Activated gamma-delta T cell treated with Interleukin-2 at 50 U/mL for 16 hours (primary cell): Measurements from ENCODE around the gene TBX15.

ENCODE experiments used
- DNase-seq: peaks from one replicate; pipeline ENCODE4 v3.0.0-alpha.2; 2020

Gene TBX15

DNA sequence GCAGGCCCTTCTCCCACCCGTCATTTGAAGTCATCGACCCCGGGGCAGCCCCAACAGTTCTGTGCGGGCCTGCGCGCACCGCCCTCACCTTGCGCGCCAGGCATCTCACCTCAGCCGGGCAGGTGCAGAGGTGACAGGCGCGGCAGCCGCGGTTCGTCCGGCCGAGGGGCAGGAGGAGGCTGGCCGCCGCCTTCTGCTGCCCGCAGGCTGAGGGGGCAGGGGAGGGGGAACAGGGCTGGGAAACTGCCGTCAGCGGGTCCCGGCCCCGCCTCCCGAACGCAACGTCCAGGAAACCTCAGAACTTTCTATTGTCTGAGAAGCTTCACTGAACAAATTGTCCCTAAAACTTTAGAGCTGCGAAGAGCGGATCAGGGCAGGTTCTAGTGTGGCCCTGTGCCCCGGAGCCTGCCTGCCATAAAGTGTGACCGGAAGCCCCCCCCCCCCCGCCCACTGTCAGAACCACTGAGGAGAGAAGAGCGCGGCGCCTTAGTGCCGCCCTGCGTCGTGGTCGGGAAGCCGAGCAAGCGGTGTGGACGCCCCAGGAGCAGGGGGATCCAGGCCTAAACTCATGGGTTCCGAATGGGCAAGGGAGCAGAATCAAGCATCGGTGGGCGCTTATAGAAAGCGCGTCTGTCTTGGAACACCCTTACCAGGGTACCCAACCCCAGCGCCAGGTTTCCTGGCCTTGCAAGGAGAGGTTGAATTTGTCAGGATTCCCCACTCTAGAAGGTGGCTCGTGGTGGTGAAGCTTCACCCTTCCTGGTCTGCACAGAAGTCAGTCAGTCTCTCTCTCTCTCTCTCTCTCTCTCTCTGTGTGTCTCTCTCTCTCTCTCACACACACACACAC lies 13.3 kb upstream of the TBX15 start:
- DNase-seq: no peak

DNA sequence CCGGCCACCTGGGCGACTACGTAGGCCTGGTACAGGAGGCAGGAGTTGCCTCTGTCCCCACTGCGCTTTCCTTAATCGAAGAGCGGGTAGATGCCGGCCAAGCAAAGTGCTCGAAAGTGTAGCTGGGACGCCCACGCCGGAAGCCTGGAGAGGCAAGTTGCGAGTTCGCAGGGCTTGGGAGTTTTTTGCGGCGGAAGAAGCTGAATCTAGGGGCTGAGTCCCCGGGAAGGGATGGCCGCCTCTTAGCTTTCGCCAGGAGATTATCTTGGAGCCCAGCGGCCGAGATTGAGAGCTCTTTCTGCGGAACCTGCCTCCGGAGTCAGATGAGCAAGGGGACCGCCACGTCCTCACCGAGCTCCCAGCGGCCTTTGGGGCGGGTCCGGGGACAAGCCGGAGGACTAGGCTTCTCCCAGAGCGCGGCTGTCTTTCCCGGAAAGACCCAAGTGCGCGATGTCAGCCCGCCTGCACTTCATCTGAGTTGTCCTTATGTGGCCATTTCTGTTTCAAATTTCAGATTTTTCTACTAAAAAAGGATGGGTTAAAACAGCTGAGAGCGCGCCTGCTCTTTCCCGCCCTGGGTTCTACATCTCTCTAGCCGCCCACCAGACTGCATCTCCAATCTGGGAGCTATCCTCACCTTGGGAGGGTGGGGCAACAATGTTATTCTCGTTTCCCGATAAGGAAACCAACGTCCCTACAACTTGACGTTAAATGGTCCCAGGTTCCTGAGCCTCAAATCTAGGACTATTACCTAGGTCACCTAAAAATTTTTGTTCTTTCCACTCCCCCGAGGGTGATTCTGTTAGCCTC lies 12.4 kb upstream of the TBX15 start:
- DNase-seq: no peak

DNA sequence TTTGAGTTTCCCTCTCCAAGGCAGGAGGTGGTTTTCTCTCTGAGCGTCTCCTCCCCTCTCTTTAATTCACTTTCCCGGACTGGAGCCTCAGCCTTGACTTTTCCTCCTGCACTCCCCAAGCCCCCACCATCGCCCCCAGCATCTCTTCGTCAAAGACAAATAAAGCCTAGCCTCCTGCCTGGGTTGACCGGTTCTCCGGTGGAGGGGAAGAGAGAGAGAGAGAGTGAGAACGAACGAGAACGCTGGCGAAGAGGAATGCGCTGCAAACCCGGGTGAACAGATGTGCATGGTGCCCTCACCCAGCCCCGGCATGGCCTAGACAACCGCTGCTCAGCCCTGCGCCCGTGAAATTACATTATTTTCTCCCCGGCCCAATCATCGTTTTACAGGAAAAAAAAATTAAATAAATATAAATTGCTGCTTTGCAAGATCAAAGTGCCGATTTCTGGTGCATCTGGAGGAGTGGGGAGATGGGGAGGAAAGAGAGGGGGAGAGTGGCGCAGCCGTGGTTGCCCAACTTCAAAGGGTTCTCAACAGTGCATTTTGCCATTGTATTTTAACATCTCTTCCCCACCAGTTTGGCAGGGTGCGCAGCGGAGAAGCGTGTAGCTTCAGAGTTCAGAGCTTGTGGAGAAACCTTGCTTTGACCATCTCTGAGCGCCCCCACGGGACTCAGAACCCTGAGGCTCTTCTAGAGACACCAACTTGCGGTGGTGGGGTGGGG lies 11.4 kb upstream of the TBX15 start:
- DNase-seq: no peak

DNA sequence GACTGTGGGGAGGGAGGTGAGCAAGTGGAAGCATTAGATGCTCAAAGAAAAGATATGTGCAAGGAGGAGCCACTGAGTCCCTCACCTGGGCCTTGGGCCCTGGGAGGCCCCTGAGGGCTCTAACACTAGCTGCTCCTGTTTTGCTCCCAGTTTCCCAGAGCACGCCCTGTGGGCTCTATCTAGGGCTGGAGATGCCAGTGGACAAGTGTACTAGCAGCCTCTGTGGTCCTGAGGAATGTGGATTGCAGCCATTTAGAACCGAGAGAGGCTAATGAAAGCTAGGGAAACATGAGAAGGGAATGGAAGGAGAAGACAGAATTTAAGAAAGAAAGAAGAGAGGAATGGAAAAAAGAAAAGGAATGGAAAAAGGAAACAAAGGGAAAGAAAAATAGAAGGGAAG lies 10.0 kb upstream of the TBX15 start:
- no peak for DNase-seq

DNA sequence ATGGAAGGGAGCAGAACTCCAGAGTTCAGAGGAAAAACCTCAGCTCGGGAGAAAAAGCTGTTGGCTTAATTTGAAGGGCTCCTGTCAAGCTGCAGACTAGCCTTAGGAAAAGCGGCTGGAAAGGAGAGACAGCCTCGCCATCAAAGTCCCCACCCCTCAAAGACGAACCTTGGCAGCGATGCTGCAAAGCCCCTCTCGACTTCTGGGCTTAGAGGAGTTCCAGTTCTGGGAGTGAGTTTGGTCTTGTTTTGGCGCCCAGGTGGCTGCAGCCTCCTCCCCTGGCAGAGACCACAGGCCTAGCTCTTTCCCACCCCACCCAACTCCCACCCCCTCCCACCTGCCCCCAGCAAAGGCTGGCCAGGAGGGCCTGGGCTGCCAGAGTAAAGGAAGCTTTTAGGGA lies 9.1 kb upstream of the TBX15 start:
- DNase-seq: no peak

DNA sequence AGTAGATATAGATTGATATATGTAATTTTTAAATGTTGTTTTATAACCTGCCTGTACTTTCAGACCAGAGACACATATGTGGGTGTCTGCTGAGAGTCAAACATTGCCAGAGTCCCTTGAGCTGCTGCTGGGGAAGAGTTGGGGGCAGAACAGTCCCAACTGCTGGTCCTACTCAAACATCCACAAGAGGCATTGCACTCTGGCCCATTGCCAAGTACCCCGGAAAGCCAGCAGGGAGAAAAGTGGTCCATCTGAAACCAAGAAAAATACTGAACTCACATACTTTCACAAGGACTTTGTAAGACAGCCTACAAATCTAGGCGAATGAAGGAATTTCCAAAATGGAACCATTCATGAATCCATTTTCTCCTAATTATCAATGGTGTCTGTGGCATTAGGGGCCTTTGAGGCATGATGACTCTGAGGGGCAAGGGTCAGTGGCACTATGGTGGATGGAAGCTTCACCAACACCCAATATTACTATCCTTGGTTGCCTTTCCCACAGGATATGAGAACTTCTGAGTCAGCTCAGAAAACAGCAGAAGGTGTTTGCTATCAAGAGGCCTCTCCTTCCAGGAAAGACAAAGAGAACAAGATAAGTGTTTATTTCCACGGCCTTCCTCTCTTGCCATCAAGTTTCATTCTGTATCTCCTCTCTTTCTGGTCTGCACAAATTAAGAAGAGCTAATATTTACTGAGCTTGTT lies 7.3 kb upstream of the TBX15 start:
- no peak for DNase-seq

DNA sequence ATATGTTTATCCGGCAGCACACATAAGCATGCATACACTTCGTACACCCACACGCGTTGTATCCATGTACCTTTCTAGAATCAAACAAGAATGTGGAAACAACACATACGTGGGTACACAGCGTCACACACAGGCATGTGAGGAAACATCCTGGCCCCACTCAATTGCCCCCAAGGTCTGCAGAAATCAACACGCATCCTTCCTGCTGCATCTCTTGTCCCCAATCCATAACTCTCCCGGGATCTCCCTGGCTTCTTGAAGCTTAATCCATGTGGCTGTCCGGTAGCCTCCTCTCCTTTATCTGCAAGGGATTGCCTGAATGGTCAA lies 5.5 kb upstream of the TBX15 start:
- DNase-seq: no peak

DNA sequence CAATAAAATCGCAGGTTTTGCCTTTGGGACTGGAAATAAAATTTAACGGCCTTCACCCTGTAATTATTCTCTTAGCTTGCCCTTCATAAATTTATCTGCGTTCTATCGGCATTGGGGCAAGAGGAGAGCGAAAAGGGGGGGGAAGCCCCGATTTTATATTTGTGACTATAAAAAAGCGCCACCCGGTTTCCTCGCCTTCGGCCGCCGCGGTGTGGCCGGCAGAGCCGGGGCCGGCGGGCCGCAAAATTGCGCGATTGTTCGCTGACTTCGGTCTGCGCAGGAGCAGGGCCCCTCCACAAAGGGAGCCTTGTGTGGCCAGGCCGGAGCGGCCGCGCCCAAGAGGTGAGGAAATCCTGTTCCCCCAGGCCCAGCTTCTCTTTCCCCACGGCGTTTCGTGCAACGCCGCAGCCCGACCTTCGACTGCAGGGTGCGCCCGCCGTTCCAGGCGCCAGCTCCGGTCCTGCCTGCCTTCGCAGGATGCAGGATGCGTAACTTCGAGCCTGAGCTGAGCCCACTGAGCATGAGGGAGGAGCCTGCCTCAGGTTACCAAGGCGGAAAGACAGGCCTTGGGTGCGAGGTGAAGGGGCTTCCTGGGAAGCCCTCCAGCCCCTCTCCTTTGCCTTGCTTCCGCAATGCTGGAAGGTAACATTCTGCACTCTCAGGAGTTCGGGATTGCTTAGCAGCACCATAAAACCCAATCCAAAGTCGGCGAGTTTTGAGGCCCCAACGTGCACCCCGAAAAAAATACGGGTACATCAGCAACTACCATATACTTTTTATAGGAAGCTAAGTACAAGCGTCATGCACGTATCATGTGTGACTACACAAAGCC lies 4.9 kb upstream of the TBX15 start:
- no peak for DNase-seq

DNA sequence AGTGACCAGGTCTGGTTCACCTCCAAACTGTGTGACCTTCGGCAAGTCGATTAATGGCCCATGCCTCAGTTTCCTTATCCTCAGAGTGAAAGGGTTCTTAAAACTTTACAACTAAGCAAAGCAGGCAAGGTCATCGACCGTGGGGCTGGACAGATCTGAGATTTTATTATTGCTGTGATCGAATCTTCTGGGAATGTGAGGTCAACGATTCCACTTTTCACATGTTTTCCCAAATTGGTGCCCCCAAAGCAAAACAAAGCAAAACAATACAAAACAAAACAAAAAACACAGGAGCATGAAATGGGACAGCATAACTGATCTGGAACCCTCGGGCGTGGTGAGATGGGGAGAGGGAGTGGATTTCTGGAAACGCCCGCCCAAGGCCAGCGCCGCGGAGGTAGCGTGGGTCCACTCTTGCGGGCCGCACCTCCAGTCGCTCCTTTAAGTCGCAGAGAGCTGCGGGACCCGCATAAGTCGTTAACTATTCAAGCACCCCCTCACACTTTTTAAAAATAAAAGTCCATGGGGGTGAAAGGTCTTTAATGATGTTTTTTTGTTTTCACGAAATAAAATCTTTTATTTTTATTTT lies 4.2 kb upstream of the TBX15 start:
- no peak for DNase-seq

DNA sequence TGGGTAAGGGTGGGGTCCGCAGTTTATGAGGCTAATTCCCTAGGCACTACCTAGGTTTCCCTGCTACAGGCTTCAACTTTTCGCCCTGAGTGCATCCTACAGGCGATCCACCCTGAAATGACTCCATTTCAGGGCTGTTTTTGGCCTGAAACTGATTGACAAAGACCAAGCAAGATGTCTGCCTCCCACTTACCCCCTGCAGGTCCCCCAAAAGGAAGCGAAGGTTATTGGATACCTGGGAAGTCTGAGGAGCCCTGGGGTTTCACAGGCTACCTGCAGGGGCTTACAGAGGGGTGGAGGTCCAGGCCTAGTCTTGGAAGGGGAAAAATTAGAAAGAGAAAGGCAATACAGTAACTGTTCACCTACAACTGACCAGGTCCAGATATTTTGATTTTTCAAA lies 3.3 kb upstream of the TBX15 start:
- no peak for DNase-seq

DNA sequence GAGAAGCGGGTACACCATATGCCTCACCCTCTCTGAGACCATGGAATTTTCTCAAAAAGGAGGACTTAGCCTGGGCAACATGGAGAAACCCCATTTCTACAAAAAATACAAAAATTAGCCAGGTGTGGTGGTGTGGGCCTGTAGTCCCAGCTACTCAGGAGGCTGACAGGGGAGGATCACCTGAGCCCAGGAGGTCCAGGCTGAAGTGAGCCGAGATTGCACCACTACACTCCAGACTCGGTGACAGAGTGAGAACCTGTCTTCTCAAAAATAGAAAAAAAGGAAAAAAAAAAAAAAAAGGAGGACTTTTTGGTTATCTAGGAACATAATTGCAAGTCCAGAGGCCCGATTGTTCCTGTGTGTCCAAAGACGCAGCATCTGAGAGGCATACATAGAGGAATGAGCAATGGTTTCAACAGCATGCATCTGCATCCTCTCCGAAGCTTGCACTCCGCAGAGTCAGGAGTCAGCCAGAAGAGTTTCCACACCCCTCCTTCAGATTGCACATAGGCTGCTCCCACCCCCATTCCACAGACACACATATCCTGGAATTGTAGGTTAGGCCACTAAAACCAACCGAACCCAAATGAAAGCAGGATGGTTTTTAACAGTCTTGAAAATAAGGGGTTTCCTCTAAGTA lies 2.5 kb upstream of the TBX15 start:
- DNase-seq: no peak

DNA sequence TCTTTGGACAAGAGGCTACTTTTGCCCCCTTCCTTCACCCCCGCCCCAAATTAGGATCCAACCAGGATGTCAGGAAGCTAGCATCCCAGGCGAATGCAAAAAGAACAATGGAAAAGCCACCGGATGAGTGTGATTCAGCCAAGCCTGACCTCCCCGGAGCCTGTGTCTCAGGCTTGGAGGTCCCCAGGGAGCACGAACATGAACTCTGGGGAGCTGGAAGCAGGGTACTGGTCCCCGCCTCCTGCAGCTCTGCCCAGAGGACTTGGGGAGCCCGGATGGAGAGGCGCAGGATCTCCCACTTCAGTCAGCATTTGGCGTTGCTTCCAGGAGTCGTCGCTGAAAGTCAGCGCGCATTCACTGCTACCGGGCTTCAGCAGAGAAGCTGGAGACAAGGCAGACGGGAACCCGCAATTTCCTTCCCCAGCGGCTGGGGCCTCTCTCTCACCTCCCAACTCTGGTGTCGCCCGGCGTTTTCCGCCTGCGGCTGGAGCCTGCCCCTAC lies 1.8 kb upstream of the TBX15 start:
- DNase-seq: no peak

DNA sequence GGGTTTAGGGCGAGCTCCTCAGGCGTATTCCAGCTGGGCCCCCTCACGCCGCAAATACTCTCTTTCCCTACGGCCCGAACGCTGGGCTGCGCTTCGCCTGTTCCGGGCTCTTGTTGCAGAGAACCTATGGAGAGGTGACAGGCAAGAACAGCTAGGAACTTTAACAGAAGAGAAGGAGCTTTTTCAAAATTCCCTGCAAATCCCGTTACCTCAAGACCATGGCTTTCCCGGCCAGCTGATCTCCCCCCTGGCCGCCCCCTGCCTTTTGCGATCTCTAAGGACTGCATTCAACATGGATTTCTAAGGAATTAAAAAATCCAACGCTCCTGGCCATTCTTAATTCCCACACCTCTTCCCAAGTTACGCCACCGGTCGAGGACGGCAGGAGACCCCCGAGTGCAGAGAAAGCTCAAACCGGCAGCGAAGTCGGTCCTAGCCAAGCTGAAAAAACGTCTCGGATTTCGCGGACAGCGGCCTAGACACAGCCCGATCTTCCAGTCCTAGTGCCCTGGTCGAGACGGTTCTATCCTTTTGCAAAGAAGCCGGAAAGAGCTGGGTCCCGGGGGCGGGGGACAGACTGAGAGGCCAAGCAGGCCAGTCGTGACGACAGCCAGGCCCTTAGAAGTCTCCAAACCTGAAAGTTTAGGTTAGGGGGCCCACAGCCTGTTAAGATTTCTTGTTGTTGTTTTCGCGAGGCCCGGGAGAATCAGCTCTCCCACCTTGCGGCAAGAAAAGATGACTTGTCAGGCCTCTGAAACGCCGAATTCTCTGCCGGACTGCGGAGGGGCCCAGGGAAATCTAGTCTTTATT lies 1.1 kb upstream of the TBX15 start:
- DNase-seq: no peak

DNA sequence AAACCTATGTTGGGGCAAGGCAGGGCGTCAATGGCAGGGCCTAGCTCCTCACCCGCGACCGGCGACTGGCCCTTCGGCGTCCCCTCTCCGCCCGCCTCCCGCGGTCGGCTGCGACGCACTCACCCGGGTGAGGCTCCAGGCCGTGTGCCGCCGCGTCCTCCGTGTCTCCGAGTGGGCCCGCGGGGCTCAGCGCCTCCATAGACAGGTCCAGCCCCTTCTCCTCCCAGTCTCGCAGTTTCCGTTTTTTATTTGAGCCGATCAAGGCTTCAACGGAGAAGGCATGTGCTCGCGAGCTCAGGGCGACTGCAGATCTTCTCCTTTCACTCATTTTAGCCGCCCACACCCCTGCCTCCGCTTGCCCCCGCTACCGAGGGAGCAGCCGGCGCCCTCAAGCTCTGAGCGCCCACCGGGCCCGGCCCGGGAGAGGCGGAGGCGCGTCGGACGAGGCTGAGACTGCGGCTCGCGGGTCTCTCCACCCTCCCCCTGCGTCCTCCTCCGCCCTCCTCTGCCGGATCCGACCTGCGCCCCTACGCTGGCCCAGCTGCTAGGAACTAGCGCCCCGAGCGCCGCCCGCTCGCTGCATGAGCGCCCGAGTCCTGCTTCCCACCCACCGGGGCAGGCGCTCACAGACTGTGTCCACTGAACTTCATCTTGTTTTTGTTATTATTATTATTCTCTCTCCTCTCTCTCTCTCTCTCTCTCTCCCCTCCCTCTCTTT lies 516 bp downstream of the TBX15 start:
- no peak for DNase-seq

DNA sequence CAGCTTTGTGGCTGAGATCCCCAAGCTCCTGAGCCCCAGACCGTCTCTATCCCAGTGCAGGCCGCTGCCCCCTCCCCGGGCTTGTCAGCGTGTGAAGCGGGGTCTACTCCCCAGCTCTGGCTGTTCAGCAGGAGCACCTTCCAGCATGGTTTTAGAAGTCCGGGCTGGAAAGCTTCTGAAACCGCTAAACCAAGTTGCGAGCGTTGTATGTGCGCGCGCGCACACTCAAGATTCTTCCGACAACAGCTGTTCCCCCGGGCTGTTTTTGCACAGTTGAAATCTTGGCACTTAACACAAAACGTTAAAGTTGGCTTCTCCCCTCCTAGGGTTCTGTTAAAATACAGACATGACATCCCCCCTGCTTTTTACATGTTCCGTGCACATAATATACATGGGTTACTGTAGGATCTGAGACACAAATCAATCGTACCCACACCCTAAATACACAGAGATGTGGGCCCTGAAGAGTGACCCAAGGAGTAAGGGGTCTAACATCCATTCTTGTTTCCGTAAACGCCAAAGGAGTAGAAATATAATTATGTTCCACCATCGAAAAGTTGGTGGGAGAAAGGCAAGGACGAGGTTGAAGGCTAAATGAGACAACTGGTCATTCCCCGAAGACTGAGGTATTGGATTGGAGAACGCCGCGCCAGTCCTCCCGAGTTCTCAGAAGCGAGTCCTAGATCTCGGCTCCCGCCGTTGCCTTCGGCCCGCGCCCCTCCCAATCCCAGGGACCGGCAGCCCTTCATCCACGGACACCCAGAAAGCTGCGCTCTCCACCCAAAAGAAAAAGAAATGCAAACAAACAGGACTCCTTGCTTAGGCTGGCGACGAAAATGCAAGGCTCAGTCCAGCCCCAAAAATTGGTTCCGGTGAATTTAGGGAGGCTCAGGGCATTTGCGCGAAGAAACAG lies 1.3 kb downstream of the TBX15 start:
- no peak for DNase-seq

DNA sequence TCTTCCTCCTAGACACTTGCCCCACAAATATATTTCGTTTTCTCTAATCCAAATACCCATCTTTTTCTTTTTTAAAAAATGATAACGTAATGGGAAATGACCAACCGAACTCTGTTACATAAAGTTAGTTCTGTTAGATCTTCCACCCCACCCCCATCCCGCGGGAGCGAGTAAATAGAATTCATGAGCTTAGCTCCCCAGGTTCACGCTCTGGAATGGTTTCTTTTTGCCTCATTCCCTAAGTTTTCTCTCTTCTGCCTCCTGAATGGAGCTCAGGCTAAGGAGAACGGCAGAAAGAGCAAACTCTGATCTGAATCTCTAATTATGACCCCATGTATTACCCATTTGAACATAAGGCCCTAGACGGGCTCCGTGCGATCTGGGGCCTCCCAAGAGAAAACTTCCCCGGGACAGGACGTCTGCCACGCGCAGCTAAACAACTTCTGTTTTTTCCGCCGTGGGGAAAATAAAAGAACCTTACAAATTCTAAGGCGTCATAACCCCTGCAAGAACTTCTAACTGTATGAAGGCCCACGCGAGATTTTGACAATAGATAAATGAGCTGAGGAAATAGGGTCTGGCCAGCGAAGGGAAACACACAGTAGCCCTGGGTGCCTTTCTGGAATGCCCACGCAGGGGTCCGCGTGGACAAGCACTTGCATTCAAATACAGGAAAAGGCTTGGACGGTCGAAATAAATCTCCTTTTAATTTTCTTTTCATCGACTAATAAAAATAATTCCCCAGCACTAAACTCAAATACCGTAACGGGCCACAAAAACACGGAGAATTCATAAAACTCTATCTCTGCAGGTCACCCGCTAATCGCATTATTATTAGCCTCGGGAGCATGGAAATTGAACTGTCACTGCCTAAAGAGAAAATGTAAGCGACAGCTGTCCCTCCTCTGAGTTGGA lies 2.2 kb downstream of the TBX15 start:
- DNase-seq: no peak
